ENCODE data around the gene LINGO1. TPM values are rescaled to one million over a fixed set of nuclear protein-coding genes. Genes with fewer than 3 reads are reported as not detected.
A peak's percentile ranks its signal among the peaks of the same experiment; 100 is the strongest.

LINGO1 gene
- total RNA-seq, 2 donors from 2014 or later, result not detected

DNA sequence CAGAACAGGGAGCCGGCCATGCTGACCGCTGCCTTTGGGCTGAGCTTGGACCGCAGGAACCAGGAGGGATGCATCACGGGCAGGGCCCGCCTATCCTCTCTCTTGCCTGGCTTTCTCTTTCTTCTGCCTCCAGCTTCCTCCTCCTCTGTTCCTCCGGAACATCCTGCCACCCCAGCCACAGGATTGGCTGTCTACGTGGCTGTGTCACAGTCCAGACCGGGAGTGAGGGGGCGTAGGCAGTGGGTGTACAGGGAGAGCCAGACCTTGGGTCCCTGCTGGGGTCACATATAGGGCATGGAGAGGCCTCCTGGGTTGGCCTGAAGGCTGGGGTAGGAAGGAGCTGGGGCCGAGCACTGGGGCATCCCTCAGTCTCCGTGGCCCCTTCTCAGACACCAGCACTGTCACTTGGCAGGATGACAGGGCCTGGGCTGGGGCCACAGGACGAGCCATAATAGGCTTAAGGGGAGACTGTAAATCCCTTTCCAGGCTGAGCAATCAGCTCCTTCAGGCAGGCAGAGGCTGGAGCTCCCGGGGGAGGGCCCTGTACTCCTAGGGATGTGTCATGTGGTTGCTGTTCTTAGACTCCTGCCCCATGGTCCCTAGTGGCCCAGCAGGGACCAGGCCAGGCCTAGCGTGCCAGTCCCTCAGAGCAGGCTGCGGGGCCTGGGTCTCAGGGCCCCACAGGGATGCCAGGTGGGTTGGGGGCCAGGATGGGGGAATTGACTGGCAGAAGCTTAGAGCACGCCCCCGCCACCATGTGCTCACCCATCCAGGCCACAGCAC lies 25.4 kb downstream of the LINGO1 start:
- peaks cover 13% of the 10 kb centered on the region for H3K27me3 Mint-ChIP-seq
- no peak overlapping the region for H3K4me3 Mint-ChIP-seq
- no peaks in the 10 kb centered on the region for H3K9me3 Mint-ChIP-seq
- no peaks in the 10 kb centered on the region for H3K4me1 Mint-ChIP-seq
- no peaks in the 10 kb centered on the region for H3K36me3 Mint-ChIP-seq (ENCODE audit: low read depth)
- no peak for ATAC-seq (replicated peaks)
- H3K27ac Mint-ChIP-seq, result no peak overlapping the region

DNA sequence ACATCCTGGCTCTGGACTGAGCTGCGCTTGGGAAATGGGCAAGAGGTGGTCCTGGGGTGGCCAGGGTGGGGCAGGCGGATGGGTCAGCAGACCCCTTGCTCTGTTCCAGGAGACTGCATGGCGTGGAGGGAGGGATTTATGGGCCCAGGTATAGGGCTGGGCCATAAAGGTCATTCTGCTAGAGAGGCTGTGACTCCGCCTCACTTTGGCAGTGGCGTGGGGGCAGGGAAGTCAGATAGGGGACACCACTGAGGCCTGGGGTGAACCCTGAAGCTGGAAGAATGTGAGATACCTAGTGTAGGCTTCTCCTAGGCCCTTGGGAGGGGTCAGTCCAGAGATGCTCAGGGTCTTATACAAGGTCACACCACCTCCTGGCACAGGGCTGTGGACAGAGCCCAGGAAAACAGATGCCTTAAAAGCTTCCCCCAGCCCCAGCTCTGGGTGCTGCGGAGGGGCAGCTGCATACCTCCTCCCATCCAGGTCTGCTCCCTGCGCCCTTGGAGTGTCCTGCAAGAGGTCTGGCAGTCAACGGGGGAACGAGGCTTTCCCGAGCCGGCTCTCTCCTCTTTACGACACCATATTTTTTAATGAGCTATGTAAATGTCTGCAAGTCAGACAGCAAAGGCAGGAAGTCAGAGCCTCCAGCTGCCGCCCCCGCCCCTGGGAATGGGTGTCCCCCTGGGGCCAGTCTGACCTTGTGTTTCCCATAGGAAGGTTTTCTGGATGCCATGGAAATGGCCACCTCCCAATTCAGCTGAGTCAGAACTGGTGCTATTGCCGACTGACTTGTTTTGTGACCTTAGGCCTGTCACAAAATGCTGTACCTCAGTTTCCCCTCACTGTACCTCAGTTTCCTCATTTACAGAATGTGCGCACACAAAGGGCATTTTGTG lies 26.3 kb downstream of the LINGO1 start:
- no peaks in the 10 kb centered on the region for H3K36me3 Mint-ChIP-seq (ENCODE audit: low read depth)
- no peaks in the 10 kb centered on the region for H3K4me1 Mint-ChIP-seq
- no peak overlapping the region for H3K27ac Mint-ChIP-seq
- no peak overlapping the region for H3K4me3 Mint-ChIP-seq
- no peak for ATAC-seq (replicated peaks)
- no peaks in the 10 kb centered on the region for H3K9me3 Mint-ChIP-seq
- peaks cover 13% of the 10 kb centered on the region for H3K27me3 Mint-ChIP-seq

DNA sequence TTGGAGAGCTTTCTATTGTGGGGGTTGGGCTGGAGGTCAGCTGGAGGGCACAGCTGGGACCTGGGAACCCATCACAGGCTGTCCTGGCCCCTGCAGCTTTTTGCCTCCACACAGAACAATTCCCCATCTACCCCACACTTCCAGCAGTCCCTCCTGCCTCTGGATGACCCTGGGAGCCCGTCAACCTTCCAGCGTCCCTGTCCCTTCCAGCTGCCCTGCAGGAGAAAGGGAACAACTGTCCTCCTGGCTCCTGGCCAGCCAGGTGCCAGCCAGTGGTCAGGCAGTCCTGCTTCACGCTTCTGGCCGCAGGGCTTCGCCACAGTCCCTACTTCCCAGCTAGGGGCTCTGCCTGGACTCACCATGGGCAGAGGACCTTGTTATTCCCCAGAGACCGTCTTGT lies 27.2 kb downstream of the LINGO1 start:
- H3K27me3 Mint-ChIP-seq, result peaks cover 13% of the 10 kb centered on the region
- no peaks in the 10 kb centered on the region for H3K9me3 Mint-ChIP-seq
- H3K27ac Mint-ChIP-seq, result no peak overlapping the region
- H3K4me3 Mint-ChIP-seq, result no peak overlapping the region
- H3K36me3 Mint-ChIP-seq (ENCODE audit: low read depth), result no peaks in the 10 kb centered on the region
- no peaks in the 10 kb centered on the region for H3K4me1 Mint-ChIP-seq
- no peak for ATAC-seq (replicated peaks)

DNA sequence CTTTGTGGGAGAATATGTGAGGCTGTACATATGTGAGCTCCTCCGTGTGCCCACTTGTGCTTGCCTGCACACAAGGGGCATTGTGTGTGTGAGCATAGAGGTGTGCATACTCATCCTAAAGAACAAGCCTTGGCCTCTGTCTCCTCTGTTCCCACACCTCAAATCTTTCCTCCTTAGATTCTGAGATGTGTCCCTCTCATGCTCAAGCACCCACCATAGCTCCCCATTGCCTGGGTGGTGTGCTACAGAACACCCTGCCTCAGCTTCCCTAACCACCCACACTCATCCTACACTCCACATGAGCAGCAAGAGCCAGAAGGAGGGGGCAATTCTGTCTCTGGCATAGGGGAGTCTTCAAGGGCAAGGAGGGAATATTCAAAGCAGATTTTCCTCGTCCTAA lies 27.7 kb downstream of the LINGO1 start:
- Mint-ChIP-seq H3K27me3 (peaks cover 12% of the 10 kb centered on the region), H3K4me3 (no peak overlapping the region), H3K36me3 (ENCODE audit: low read depth) (no peaks in the 10 kb centered on the region), H3K27ac (no peak overlapping the region), H3K9me3 (no peaks in the 10 kb centered on the region), H3K4me1 (no peaks in the 10 kb centered on the region)
- ATAC-seq (replicated peaks), result no peak

DNA sequence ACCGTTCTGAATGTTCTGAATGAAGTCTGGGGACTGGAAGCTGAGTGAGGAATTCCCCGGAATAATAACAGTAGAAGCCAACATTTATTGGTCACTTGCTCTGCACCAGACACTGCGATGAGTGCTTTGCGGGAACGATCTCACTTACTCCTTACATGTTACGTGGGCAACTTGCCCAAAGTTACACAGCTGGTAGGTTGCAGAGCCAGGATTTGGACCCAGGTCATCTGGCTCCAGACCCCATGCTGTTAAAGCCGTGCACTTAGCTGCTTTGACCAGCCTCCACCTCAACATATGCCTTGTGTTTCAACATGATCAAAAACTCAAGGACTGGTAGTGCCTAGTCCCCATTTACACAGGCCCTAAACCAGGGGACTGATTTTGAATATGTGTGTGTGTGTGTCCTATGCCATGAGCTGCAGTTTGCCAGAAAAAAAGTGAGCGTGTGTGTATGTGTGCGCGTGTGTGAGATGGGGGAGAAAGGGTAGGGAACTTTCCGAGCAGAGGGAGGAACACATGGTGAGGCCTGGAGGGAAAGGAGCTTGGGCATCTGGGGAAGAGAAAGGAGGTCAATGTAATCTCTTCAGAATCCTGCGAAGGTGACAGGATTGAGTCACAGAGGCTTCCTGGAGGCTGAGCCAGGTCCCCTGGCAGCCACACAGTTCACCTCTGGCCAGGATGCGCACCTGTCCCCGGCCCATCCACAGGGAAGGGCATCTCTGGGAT lies 28.9 kb downstream of the LINGO1 start:
- peaks cover 10% of the 10 kb centered on the region for H3K27me3 Mint-ChIP-seq
- no peak for ATAC-seq (replicated peaks)
- H3K27ac Mint-ChIP-seq, result no peak overlapping the region
- H3K9me3 Mint-ChIP-seq, result no peaks in the 10 kb centered on the region
- H3K4me3 Mint-ChIP-seq, result no peak overlapping the region
- H3K36me3 Mint-ChIP-seq (ENCODE audit: low read depth), result no peaks in the 10 kb centered on the region
- no peaks in the 10 kb centered on the region for H3K4me1 Mint-ChIP-seq

DNA sequence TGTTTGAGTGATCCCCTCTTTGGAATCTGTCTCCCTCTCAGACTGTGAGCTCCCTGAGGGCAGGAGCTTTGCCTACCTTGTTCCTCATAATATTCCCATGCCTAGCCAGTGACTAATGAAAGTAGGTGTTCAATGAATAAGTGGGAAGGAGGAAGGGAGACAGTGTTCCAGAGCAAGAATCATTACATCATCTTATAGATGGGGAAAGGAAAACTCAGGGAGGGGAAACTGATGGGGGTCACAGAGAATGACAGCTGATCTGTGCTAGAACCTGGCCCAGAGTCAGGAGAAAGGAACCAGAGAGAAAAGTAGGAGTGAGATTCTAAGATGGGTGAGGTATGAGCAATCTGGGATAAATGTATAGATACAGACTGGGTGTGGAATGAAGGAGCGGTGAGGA lies 29.9 kb downstream of the LINGO1 start:
- no peaks in the 10 kb centered on the region for H3K9me3 Mint-ChIP-seq
- no peaks in the 10 kb centered on the region for H3K36me3 Mint-ChIP-seq (ENCODE audit: low read depth)
- no peak overlapping the region for H3K27ac Mint-ChIP-seq
- no peak overlapping the region for H3K4me3 Mint-ChIP-seq
- H3K4me1 Mint-ChIP-seq, result no peaks in the 10 kb centered on the region
- peaks cover 10% of the 10 kb centered on the region for H3K27me3 Mint-ChIP-seq
- ATAC-seq (replicated peaks), result no peak

DNA sequence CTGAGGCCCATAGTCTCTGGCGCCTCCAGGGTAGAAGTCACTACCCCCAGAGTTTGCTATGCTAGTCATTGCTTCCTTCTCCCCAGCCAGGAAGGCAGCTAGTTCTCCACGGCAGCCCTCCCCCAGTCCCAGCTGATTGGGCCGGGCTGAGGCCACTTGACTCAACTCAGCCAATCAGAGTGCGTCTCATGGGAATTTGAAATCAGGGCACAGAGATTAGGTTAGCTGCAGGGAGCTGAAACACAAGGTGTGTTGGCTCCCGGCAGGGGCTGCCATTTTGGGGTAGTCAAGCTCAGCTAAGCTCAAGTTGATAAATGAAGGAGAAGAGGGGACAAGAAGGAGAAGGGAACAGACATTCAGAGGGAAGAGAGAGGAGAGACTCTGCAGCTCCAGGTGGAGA lies 32.8 kb downstream of the LINGO1 start:
- no peak overlapping the region for H3K4me3 Mint-ChIP-seq
- no peak overlapping the region for H3K27ac Mint-ChIP-seq
- H3K36me3 Mint-ChIP-seq (ENCODE audit: low read depth), result no peaks in the 10 kb centered on the region
- H3K4me1 Mint-ChIP-seq, result no peaks in the 10 kb centered on the region
- ATAC-seq (replicated peaks), result peak; percentile 24
- peaks cover 4% of the 10 kb centered on the region for H3K27me3 Mint-ChIP-seq
- no peaks in the 10 kb centered on the region for H3K9me3 Mint-ChIP-seq

DNA sequence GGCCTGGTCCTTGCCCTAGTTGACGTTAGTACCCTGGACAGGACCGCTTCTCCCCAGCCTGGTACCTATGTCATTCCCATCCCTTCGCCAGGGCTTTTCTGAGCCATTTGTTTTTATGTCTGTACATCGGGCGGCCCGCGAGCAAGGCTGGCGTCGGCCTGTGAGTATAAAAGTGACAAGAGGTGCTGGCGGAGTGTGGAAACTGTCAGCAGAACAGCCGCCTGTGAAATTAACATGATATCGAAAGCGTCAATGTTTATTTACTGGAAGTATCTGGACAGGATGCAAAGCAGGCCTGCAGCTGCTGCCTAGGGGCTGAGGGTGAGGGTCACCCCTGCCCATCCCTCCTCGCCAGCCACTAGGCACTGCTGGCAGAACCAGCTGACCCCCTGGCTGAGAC lies 33.4 kb downstream of the LINGO1 start:
- Mint-ChIP-seq H3K27ac (no peak overlapping the region), H3K9me3 (no peaks in the 10 kb centered on the region), H3K36me3 (ENCODE audit: low read depth) (no peaks in the 10 kb centered on the region), H3K27me3 (no peaks in the 10 kb centered on the region), H3K4me3 (no peak overlapping the region), H3K4me1 (no peaks in the 10 kb centered on the region)
- ATAC-seq (replicated peaks), result no peak

DNA sequence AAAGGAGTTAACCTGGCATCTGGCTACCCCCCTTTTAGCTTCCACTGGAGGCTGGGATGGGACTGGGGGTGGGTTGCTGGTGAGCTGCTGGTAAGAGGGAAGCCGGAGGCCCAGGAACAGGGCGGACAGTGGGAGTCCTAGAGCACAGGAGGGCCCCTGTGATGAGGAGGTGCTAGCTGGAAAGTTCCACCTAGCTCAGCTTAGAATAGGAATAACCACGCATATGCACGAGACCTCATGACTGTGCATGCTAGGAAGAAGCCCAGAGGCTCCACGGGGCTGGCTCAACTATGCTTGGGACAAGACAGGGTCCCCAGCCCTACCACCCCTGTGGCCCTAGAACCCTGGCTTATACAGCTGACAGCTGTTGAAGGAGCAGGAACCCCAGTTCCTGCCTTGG lies 34.1 kb downstream of the LINGO1 start:
- no peaks in the 10 kb centered on the region for H3K27me3 Mint-ChIP-seq
- ATAC-seq (replicated peaks), result no peak
- no peaks in the 10 kb centered on the region for H3K9me3 Mint-ChIP-seq
- H3K4me1 Mint-ChIP-seq, result no peaks in the 10 kb centered on the region
- H3K27ac Mint-ChIP-seq, result no peak overlapping the region
- no peaks in the 10 kb centered on the region for H3K36me3 Mint-ChIP-seq (ENCODE audit: low read depth)
- no peak overlapping the region for H3K4me3 Mint-ChIP-seq

DNA sequence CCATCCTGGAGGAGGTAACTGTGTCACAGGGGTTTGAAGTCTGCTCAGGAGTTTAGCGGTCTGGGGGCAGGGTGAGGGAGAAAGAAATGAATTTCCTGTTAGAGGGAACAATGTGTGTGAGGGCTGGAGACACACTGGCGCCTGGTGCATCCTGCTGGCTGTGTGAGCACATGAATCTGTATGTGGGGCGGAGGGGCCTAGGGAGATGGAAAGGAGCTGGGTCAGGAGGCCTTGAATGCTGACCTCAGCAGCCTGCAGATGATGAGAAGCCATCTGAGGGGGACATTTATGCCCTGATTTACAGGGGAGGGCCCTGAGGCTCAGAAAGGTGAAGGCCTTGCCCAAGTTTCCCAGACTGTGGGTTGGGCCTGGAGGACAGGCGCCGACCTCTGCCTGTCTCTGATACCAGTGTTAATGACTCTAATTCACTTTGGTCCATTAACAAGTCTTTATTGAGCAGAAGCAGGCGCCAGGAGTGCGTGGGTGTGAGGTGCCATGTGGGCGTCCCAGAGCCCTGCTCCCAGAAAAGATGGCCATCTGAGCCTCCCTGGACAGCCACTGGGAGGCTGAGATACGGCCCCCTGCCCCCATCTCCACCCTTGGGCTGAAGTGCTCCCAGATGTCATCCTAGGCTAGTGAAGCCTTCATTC lies 34.8 kb downstream of the LINGO1 start:
- ATAC-seq (replicated peaks), result no peak
- Mint-ChIP-seq H3K4me3 (no peak overlapping the region), H3K27ac (peak overlapping the region; percentile 62), H3K9me3 (no peaks in the 10 kb centered on the region), H3K27me3 (no peaks in the 10 kb centered on the region), H3K36me3 (ENCODE audit: low read depth) (no peaks in the 10 kb centered on the region), H3K4me1 (no peaks in the 10 kb centered on the region)

DNA sequence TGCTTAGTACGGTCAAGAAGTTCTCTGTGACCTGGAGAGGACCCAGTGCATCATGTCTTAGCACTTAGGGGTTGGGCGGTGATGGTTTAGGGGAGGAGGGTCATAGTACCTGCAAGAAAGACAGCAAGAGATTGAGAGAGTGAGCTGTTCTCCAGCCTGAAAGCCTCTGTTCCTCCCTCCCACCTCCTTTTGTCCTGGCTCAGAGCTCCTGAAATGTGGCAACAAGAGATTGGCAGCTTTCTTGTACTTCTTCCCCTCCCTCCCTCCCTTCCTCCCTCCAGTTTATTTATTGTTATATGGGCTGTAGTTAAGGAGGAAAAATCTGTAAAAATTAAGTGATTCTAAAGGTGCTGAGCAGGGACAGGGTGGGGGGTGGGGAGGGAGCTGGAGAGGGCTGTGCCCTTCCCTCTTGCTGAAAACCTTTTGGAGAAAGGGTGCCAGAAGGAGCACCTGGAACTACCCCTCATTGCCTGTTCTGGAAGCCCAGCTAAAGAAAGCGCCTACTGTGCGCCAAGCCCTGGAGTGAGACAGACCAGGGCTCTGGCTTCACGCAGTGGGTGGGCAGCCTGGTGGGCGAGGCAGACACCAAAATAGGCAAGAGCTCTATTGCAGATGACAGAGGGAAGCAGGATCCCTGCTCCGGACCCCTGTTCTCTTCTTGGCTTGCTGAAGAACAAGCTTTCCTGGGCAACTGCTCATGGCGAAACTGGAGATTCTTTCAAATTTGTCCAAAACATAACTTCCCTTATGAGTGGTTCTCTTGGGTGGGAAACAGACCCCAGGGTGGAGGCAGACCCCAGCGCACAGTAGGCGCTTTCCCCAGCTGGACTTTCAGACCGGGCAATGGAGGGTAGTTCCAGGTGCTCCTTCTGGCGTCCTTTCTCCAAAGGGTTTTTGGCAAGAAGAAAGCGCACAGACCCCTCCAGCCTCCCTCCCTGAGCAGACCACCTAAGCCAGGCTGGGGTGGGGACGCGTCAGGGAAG lies 35.6 kb downstream of the LINGO1 start:
- Mint-ChIP-seq H3K27me3 (peaks cover 4% of the 10 kb centered on the region), H3K36me3 (ENCODE audit: low read depth) (no peaks in the 10 kb centered on the region), H3K27ac (peak overlapping the region; percentile 62), H3K4me3 (no peak overlapping the region), H3K9me3 (no peaks in the 10 kb centered on the region), H3K4me1 (no peaks in the 10 kb centered on the region)
- ATAC-seq (replicated peaks), result no peak

DNA sequence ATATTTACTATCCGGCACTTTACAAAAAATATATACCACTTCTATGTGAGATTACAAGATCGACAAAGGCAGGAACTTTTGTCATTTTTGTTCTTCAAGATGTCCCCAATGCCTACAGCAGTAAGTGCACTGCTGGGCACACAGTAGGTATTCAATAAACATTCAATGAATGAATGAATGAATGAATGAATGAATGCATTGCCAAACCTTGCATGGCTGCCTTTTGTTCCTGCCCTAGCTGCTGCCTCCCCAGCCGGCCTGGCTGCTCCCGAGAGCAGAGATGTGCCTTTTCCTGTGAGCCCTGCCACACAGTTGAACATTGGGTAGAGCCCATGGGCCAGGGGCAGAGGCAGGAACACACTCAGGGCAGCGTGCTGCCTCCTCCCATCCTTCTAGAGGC lies 37.5 kb downstream of the LINGO1 start:
- Mint-ChIP-seq H3K9me3 (no peaks in the 10 kb centered on the region), H3K4me3 (no peak overlapping the region), H3K36me3 (ENCODE audit: low read depth) (no peaks in the 10 kb centered on the region), H3K4me1 (no peaks in the 10 kb centered on the region), H3K27ac (no peak overlapping the region), H3K27me3 (peaks cover 4% of the 10 kb centered on the region)
- no peak for ATAC-seq (replicated peaks)

DNA sequence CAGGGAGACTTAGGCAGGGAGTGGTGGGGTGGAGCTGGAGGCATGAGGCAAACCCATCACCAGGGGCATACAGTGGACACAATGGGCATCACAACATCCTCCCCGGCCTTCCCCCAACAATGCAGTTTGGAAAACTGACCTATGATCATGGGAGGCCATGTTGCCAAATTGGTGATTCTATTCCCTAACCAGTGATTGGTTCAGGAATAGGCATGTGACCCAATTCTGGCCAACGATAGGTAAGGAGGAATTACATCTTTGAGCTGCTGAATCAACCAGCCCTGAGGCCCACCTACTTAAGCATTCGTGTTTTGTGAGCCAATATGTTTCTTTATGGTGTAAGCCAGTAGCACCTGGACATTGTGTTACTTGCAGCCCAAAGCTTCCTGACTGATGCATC lies 40.0 kb downstream of the LINGO1 start:
- Mint-ChIP-seq H3K4me3 (no peak overlapping the region), H3K27me3 (peaks cover 4% of the 10 kb centered on the region)
- ATAC-seq (replicated peaks), result no peak

More for the DNA sequence above, 40.0 kb downstream of the LINGO1 start:
- Mint-ChIP-seq H3K9me3 (no peaks in the 10 kb centered on the region), H3K27ac (no peak overlapping the region), H3K36me3 (ENCODE audit: low read depth) (no peaks in the 10 kb centered on the region), H3K4me1 (no peaks in the 10 kb centered on the region)

Measured in activated T-helper 17 cell treated with anti-CD3 and anti-CD28 coated beads, Interleukin-2, amount 50 U/mL, for 72 hours (primary cell).